Keratinocyte (primary cell): Measurements from ENCODE around the gene NEBL. TPM values are rescaled to one million over a fixed set of nuclear protein-coding genes. Genes with fewer than 3 reads are reported as not detected.
"Not testable (repeated sequence)": the region's sequence is repeated elsewhere in the genome, so short reads cannot be mapped to it uniquely, and the experiment has no call there.

Source experiments
- DNase-seq: peaks from one replicate; pipeline ENCODE4 v3.0.0-alpha.2; 2011; ENCODE audit warnings: low read depth, missing footprints, low spot score
- FAIRE-seq: peaks from 2 replicates; lab custom pipeline; 2011; peaks lifted over from hg19 to GRCh38; lab: Jason Lieb, UNC
- H2AFZ ChIP-seq: 2 replicates; pipeline ENCODE4 v1.6.0; 2012; ENCODE audit warnings: low read length, control low read depth, inconsistent platforms; ENCODE audit not compliant: control insufficient read depth
- H3K27ac ChIP-seq: 2 replicates; pipeline ENCODE4 v1.5.1; 2011; ENCODE audit warnings: low read length; ENCODE audit not compliant: control insufficient read depth, insufficient read depth
- H3K27me3 ChIP-seq: 3 replicates; pipeline ENCODE4 v1.6.0; 2011; ENCODE audit warnings: low read length; ENCODE audit not compliant: control insufficient read depth, insufficient read depth; ENCODE audit errors: extremely low read depth
- H3K36me3 ChIP-seq, 2 experiments: 2 replicates in 1 of 2; 3 replicates in 1 of 2; pipeline ENCODE4 v1.5.1; 2011; ENCODE audit warnings: low read length in 2 of 2, mild to moderate bottlenecking in 1 of 2; ENCODE audit not compliant: control insufficient read depth in 2 of 2, insufficient read depth in 2 of 2; ENCODE audit errors: extremely low read depth in 1 of 2
- H3K4me1 ChIP-seq: 3 replicates; pipeline ENCODE4 v1.5.1; 2011; ENCODE audit warnings: low read length; ENCODE audit not compliant: control insufficient read depth, insufficient read depth; ENCODE audit errors: extremely low read depth
- H3K4me2 ChIP-seq: 3 replicates; pipeline ENCODE4 v1.6.0; 2011; ENCODE audit warnings: low read depth, low read length; ENCODE audit not compliant: control insufficient read depth, insufficient read depth; ENCODE audit errors: extremely low read depth
- H3K4me3 ChIP-seq, 3 experiments: fragments of 200-600 bp in 1 of 3; sonication (generic) in 1 of 3; 2 replicates in 2 of 3; 3 replicates in 1 of 3; pipeline ENCODE4 v1.5.1; 2011 to 2016; ENCODE audit warnings: low read length in 3 of 3, mild to moderate bottlenecking in 3 of 3, control low read depth in 2 of 3, inconsistent platforms in 1 of 3, low read depth in 1 of 3, mixed read lengths in 1 of 3, mixed run types in 1 of 3, moderate library complexity in 1 of 3; ENCODE audit not compliant: control insufficient read depth in 2 of 3, insufficient read depth in 2 of 3; ENCODE audit errors: extremely low read depth in 1 of 3
- H3K79me2 ChIP-seq: 2 replicates; pipeline ENCODE4 v1.6.0; 2012; ENCODE audit warnings: low read length; ENCODE audit not compliant: control insufficient read depth, insufficient read depth
- H3K9ac ChIP-seq: 3 replicates; pipeline ENCODE4 v1.6.0; 2011; ENCODE audit warnings: low read length; ENCODE audit not compliant: control insufficient read depth, insufficient read depth; ENCODE audit errors: extremely low read depth
- H3K9me1 ChIP-seq: 3 replicates; pipeline ENCODE4 v1.6.0; 2011; ENCODE audit warnings: low read length; ENCODE audit not compliant: control insufficient read depth, insufficient read depth; ENCODE audit errors: extremely low read depth
- H3K9me3 ChIP-seq: 2 replicates; pipeline ENCODE4 v1.5.1; 2012; ENCODE audit warnings: low read depth, low read length; ENCODE audit not compliant: control insufficient read depth
- H4K20me1 ChIP-seq: 3 replicates; pipeline ENCODE4 v1.6.0; 2011; ENCODE audit warnings: low read length; ENCODE audit not compliant: control insufficient read depth, insufficient read depth; ENCODE audit errors: extremely low read depth
- EZH2 ChIP-seq: IDR thresholded peaks from one replicate; pipeline ENCODE4 v1.6.1; 2012; ENCODE audit warnings: inconsistent platforms, mild to moderate bottlenecking, low read length, moderate library complexity
- dilution Hi-C: fragments of 300-500 bp; cut with MboI; formaldehyde crosslinking; loops from one replicate; pipeline ENCODE4 v1.7.0; 2020; ENCODE audit warnings: low sequenced_read_pairs; ENCODE audit not compliant: extremely low pct_ligation_motif_present
- polyA plus RNA-seq, 5 experiments: library from polyadenylated mRNA; depleted of rRNA in 3 of 5; stranded (reverse) in 3 of 5; stranded (forward) in 1 of 5; unstranded in 1 of 5; fragments of >200 nt; gene quantifications; 1 replicate in 1 of 5; 2 replicates in 3 of 5; 3 replicates in 1 of 5; pipeline versions ENCODE4 v1.2.1 to v1.2.3, GENCODE V29; 2011 to 2012; ENCODE audit warnings: missing spikeins in 2 of 5, low read depth in 1 of 5, low replicate concordance in 1 of 5
- TF ChIP-seq, protein P1 (sequence below), 3 experiments: IDR thresholded peaks in 1 of 3; conservative IDR thresholded peaks in 1 of 3; optimal IDR thresholded peaks in 1 of 3; 2 replicates in 2 of 3; 3 replicates in 1 of 3; pipeline versions ENCODE3 to v1.5.1; 2011; ENCODE audit warnings: low read length in 3 of 3, mild to moderate bottlenecking in 3 of 3, moderate library complexity in 2 of 3, control low read depth in 1 of 3, inconsistent platforms in 1 of 3; ENCODE audit not compliant: insufficient read depth in 2 of 3; ENCODE audit errors: extremely low read depth in 1 of 3

Gene NEBL
- polyA plus RNA-seq, 1 donor (not counting 4 experiments of a cell fraction or from before 2014, with no cell fraction given), result 4.5 TPM

DNA sequence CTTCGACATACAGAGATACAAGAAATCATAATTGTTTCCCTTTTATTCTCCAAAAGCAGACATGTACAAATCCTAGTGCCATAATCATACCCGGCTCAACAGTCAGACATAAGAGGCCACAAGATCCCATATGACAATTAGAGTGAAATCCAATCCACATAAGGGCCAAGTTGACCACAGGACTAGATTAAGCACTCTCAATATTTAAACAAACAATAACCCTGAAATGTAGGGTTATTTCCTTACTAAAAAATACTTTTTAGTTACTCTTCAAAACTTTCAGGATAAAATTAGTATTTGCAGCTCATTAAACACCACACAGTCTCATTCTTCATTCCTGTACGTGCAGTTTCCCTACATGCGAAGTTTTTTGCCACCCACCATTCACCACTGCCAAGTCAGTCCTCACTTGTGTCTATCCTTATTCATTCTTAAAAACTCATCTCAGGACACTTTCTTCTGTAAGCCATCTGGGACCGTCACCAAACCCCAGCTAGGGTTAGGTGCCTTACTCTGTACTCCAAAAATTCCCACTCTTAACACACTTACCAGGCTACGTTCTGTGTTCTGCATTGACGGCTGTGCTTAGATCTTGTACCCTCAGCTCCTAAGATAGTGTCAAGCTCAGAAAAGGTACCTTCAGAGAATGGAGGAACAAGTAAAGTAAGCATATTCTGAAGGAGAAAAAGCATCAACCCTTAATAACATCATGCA lies 47.8 kb upstream of the NEBL start:
- Histone ChIP-seq H3K36me3 (no peaks in the 10 kb centered on the region), H4K20me1 (no peaks in the 10 kb centered on the region), H3K4me2 (no peak overlapping the region), H3K4me3 (no peak overlapping the region), H3K9me1 (no peaks in the 10 kb centered on the region), H3K27me3 (no peaks in the 10 kb centered on the region), H3K9ac (no peak overlapping the region), H3K79me2 (no peaks in the 10 kb centered on the region), H3K27ac (no peak overlapping the region), H3K9me3 (no peaks in the 10 kb centered on the region), H3K4me1 (no peaks in the 10 kb centered on the region), H2AFZ (no peak overlapping the region)
- DNase-seq (no peak), FAIRE-seq (no peak)
- dilution Hi-C loops, result no loop called here
- TF ChIP-seq EZH2, result no peak

DNA sequence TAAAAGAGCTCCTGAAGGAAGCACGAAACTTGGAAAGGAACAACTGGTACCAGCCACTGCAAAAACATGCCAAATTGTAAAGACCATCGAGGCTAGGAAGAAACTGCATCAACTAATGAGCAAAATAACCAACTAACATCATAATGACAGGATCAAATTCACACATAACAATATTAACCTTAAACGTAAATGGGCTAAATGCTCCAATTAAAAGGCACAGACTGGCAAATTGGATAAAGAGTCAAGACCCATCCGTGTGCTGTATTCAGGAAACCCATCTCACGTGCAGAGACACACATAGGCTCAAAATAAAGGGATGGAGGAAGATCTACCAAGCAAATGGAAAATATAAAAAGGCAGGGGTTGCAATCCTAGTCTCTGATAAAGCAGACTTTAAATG lies 42.3 kb upstream of the NEBL start:
- H3K9me1 ChIP-seq, H3K4me1 ChIP-seq, H3K9me3 ChIP-seq, DNase-seq, H3K9ac ChIP-seq, H4K20me1 ChIP-seq, H2AFZ ChIP-seq, H3K4me2 ChIP-seq, H3K27me3 ChIP-seq, dilution Hi-C loops, H3K27ac ChIP-seq, H3K36me3 ChIP-seq, H3K4me3 ChIP-seq, FAIRE-seq, H3K79me2 ChIP-seq: not testable (repeated sequence)

DNA sequence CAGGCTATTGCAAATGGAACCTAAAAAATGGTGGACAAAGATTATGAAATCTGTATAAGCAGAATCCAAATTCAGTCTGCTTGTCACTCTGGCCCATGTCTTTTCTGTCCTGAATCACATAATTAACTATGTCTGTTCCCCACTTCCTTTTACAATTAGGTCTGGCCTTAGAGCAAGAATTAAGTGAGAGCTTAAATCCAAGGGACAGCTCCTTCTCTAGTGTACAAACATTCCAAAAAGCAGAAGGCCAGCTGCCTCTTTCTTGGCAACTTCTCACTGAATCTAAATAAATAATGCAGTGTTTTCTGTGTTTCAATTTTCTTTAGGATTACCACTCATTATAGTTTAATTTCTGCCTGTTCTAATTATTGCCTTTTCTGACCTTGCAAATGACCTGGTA lies 39.3 kb upstream of the NEBL start:
- dilution Hi-C loops, result no loop called here
- Histone ChIP-seq H3K27me3 (no peaks in the 10 kb centered on the region), H3K9me1 (no peaks in the 10 kb centered on the region), H3K9ac (no peak overlapping the region), H3K9me3 (no peaks in the 10 kb centered on the region), H3K4me3 (no peak overlapping the region), H3K4me2 (no peak overlapping the region), H2AFZ (no peak overlapping the region), H3K36me3 (no peaks in the 10 kb centered on the region), H3K79me2 (no peaks in the 10 kb centered on the region), H3K4me1 (no peaks in the 10 kb centered on the region), H3K27ac (no peak overlapping the region), H4K20me1 (no peaks in the 10 kb centered on the region)
- FAIRE-seq (no peak), DNase-seq (no peak)
- TF ChIP-seq EZH2, result no peak
- TF ChIP-seq, protein P1, sequence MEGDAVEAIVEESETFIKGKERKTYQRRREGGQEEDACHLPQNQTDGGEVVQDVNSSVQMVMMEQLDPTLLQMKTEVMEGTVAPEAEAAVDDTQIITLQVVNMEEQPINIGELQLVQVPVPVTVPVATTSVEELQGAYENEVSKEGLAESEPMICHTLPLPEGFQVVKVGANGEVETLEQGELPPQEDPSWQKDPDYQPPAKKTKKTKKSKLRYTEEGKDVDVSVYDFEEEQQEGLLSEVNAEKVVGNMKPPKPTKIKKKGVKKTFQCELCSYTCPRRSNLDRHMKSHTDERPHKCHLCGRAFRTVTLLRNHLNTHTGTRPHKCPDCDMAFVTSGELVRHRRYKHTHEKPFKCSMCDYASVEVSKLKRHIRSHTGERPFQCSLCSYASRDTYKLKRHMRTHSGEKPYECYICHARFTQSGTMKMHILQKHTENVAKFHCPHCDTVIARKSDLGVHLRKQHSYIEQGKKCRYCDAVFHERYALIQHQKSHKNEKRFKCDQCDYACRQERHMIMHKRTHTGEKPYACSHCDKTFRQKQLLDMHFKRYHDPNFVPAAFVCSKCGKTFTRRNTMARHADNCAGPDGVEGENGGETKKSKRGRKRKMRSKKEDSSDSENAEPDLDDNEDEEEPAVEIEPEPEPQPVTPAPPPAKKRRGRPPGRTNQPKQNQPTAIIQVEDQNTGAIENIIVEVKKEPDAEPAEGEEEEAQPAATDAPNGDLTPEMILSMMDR (optimal IDR thresholded peaks at IDR 0.05 in 1 of 3, IDR thresholded peaks at IDR 0.05 in 1 of 3, conservative IDR thresholded peaks at IDR 0.05 in 1 of 3; ENCODE audit: extremely low read depth in 1 of 3, insufficient read depth in 2 of 3, low read length in 3 of 3), result no peak
